NCI-H2196 treated with DMSO at 0.1 percent for 48 hours (cell line): ENCODE data around the gene SERTAD1.
"Not testable (repeated sequence)": the region's sequence is repeated elsewhere in the genome, so short reads cannot be mapped to it uniquely, and the experiment has no call there.

Source experiments
- DNase-seq: peaks from one replicate; lab custom pipeline; 2025; ENCODE audit not compliant: unreplicated experiment; lab: John Stamatoyannopoulos, UW

The SERTAD1 gene

DNA sequence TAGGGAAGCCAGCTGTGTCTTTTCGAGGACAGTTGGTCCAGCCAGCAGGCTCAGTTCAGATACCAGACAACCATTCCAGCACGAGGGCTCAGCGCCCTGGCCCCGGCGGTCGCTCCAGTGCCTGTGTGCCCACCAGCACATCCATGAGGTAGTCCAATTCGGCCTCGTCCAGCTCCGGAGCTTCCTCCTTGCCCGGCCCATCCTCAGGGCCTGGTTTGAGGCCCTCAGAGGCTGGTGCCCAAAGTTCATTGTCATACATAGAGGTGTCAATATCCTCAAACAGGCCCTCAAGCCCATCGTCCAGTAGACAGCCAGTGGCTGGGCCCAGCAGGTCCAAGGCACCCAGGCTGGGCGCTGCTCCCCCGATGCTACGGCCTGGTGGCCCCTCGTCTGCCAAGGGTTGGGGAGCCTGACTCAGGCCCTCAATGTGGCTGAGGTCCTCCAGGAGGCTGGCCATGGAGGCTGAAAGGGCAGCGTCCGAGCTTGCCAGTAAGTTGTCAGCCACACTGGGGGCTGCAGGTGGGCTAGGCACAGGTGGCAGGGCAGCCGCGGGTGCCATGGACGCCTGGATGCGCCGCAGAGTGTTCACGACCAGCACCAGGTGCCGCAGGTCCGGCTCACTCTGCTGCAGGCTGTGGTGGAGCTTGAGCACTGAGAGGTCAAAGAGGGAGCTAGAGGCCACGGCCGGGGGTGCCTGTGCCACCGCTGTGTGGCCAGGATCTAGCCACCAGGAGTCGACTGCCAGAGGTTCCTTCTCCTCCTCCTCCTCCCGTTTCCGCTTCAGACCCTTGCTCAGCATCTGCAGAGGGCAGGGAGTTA lies 2.8 kb downstream of the SERTAD1 start:
- no peak for DNase-seq

DNA sequence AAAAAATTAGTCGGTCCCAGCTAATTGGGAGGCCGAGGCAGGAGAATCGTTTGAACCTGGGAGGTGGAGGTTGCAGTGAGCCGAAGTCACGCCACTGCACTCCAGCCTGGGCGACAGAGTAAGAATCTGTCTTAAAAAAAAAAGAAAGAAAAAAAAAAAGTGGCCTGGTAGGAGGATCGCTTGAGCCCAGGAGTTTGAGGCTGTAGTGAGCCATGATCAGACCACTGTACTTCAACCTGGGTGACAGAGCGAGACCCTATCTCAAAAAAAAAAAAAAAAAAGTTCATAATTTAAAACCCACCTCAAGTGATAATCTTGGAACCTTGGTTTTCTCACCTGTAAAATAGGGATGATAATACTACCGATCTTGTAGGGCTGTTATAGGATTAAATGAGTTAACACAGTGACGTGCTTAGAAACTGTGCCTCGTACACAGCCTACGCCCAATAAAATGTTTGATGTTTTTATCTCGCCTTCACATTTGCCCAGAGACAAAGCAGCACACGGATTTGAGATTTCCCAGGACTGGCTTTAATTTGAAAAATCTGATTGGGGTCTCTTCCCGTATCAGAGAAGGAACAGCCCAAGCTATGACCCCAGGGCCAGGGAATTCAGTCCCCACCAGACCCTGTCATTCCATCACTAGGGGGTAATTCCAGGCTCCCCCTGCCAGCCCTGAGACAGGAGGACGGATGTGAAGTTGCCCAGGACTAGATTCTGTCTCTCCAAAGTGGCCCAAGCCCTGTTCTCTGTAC lies 3.6 kb downstream of the SERTAD1 start:
- DNase-seq, result no peak

DNA sequence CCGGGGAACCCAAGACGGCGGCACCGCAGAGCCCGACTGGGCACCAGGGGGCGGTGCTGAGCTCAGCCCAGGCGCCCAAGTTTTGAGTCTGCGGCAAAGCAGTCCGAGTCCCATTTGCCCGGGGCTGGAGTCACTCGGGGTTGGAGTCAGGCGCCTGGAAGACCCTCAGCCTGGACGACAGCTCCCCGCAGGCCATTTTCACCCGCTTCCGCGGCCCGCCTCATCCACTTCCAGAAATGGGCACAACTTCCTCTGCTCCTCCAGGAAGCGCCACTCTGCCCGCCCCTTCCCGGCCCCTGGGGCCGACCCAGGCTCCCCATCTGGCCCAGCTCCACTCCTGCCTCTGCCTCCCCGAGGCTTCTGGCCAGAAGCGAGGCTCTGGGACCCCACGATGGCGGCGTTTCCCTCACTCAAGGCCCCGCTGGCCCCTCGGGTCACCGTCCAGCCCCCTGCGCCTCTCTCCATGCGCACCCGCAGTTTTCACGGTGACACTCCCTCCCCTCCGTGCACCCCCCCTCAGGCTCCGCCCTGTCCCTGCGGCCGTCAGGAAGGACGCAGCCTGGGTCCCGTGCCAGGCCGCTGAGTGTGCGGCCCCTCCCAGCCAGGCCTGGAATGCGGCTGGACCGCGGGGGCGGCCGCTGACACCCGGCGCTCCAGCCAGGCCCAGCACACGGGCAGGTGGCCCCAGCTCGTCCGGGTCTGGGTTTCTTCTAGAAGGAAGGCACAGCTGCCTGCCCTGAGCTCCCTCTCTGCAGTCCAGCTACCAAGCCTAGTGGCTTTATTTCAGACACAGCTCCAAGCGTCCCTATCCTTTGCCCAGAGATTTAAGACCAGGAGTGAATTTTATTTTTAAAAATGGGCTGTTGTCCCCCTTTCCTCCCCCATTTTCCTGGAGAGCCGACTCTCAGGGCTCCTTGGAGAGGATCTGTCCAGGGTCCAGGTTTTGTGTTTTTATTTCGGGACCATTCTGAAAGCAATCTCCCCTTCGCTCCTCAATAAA lies 4.7 kb downstream of the SERTAD1 start:
- DNase-seq, result peak; percentile 82

DNA sequence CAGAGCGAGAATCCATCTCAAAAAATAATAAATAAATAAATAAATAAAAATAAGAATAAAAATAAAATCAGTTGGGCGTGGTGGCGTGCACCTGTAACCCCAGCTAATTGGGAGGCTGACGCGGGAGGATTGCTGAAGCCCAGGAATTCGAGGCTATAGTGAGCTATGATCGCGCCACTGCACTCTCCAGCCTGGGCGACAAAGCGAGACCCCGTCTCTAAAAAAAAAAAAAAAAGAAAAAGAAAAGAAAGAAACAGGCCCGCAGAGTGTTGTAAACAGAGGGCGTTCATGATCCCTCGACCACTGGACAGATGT lies 5.4 kb downstream of the SERTAD1 start:
- no peak for DNase-seq

DNA sequence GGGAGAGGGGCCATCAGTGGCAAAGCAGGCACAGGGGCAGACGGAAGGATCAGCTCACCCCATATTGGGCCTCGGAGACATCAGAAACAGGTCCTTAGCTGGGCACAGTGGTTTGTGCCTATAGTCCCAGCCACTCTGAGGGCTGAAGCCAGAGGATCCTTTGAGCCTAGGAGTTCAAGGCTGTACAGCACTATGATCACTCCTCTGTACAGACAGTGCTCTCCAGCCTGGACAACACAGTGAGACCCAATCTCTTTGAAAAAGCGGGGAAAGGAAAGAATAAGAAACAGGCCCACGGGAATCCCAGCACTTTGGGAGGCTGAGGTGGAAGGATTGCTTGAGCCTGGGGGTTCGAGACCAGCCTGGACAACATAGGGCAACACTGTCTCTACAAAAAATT lies 6.0 kb downstream of the SERTAD1 start:
- DNase-seq, result no peak

DNA sequence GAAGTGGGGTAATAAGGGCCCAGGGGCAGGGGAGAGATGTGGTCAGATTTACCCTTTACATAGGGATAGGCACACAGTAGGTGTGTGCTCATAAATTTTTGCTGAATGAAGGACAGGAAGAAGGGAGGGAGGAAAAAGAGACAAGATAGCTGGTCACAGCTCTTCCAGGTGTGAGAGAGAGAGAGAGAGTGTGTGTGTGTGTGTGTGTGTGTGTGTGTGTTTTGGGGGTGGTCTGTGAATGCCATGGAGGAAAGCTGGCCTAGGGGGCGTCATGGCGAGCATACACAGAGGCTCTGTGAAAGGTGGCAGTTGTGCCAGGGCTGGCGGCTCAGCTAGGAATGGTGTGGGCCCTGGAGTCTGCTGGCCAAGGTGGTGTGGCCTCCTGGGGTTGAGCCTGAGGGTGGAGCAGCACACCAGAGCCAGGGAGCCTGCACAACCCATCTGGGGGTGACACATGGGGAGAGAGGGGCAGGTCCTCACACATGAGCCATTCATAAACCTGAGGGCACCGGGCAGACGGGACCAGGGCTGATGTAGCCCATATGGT lies 6.7 kb downstream of the SERTAD1 start:
- DNase-seq, result no peak

DNA sequence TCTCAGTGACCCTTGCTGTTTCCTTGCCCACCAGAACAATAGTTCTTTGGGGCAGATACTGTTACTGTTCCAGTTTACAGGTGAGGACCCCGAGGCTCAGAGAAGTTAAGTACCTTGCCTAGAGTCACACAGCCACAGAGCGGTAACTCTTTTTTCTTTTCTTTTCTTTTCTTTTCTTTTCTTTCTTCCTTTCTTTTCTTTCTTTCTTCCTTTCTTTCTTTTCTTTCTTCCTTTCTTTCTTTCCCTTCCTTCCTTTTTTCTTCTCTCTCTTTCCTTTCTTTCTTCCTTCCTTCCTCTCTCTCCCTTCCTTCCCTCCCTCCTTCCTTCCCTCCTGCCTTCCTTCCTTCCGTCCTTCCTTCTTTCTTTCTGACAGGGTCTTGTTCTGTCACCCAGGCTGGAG lies 7.8 kb downstream of the SERTAD1 start:
- no peak for DNase-seq

DNA sequence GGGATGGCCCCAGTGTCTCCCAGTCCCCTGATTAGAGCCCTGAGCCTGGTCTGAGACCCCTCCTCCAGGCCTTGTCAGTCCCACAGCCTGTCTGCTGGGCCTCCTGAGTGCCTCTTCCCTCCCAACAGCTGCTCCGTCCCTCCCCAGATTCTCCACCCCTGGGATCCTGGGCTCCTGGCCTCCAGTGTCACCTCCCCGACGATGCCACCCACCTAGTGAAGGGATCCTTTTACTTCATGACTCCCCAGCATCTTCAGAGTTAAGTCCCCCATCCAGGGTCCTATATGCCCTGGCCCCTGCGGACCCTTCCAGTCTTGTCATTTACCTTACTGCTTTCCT lies 8.2 kb downstream of the SERTAD1 start:
- no peak for DNase-seq

DNA sequence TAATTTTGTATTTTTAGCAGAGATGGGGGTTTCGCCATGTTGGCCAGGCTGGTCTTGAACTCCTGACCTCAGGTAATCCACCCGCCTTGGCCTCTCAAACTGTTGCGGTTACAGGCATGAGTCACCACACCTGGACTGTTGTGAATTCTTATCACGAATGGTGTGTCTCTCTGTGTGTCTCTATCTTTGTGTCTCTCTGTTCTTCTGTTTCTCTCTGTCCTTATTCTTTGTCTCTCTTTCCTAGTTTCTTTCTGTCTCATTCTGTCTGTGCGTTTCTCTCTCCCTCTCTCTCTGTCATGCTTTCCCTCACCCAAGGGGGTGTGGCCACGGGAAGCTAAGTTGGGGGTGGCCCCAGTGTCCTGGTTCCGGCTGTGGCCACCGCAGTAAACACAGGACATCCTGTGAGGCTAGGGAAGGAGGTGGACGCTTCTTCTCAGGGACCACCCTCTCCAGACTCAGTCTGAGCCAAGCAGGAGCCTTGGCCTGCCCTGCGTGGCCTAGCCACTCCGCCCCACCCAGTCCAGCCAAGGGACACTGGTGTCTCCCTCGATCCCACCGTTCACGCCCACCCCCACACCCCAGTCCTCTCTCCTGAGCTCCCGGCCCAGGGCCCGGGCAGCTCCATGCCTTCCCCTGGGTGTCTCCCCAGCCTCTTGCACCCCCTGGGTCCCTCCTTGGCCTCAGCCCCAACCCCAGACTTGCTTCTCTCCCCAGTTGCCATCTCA lies 8.7 kb downstream of the SERTAD1 start:
- no peak for DNase-seq

DNA sequence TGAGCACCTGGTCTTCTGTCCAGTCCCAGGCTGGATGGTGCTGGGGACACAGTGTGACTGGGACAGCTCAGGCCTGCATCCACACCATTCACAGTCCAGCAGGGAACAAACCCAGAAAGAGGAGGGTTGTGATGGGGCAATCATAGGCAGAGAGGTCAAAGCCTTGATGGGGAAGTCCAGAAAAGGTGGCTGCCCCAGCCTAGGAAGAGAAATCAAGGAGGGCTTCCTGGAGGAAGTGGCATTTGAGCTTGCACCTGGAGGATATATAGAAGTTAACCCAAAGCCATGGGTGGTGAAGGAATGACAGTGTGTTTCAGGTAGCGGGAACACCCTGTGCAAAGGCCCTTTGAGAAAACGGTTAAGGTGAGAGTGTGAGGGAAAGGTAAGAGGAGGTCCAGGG lies 10.0 kb downstream of the SERTAD1 start:
- no peak for DNase-seq

DNA sequence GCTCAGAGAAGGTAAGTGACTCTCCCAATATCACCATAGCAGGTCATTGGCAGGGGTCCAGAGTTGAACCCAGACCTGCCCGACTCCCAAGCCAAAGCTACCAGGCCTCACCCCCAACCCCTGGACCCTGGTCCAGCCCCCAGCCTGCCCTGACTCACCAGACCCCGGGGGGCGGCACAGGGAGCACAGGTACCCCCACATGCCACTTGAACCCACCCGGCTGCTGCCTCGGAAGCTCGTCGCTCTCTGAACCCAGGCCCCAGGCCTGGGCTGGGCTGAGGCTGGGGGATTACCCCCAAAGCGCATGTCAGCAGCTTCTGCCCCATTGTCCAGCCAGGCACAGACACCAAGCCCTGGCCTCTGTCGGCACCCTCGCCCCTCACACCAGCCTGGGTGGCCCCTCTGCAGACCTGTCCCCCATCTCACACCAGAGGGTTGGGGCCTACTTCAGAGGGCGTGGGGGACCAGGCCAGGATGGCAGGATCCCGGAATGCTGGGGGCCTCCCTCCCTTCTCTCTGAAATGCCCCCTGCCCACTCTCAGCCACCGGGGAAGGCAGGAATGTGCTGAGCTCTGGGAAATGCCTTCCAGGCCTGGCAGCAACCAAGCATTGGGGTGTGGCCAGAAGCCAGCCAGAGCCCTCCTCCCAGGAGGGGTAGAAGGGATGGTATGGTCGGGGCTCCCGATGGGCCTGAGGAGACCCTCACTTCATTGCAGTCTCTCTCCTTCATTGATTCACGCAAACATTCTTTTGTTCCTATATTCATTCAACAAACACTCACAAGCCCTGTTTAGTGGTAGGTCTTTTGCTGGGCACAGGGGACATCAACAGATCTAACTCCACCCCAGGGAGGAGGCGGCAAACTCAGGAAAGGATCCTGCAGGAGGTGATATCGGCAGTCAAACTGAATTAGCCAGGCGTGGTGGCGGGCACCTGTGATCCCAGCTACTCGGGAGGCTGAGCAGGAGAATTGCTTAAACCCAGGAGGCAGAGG lies 11.0 kb downstream of the SERTAD1 start:
- DNase-seq, result no peak

DNA sequence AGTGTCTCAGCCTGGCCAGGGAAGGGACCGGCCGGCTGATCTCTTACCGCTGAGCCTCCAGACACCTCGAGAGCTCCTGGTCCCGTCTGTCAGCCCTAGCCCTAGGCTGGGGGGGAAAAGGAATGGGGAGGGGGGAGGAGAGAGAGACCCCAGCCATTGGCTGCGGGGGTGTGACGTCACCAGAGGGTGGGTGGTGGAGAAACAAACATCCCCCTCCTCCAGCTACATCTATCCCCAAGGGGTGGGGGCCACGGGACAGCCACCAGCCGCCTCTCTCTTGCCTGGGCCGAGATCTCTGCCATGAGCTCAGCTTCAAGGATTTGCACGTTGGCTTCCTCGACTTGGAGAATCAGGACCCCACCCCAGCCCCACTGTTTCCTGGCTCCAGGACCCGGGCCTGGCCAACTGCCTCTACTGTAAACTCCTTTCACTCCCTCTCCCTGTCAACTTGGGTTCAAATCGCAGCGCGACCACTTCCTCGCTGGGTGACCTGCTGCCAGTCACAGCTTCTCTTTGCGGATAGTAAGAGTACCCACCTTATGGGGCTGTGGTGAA lies 12.4 kb downstream of the SERTAD1 start, which contains the start of gene PRX:
PRX (minus strand) TSS at position 88 of the 555 bp plus-strand sequence. CDS start 5,446 bp downstream, outside the sequence.
- no peak for DNase-seq

DNA sequence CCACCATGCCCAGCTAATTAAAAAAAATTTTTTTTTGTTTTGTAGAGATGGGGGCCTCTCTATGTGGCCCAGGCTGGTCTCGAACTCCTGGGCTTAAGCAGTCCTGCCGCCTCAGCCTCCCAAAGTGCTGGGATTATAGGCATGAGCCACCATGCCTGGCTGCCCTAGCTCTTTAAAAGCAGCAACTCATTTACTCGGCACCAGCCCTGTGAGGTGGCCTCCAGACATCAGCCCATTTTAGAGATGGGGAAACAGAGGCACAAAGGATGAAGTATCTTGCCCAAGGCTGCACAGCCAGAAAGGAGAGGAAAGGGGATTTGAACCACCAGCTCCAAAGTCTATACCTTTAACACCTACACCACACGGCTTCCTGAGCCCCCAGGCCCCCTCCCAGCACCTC lies 12.9 kb downstream of the SERTAD1 start:
- no peak for DNase-seq

DNA sequence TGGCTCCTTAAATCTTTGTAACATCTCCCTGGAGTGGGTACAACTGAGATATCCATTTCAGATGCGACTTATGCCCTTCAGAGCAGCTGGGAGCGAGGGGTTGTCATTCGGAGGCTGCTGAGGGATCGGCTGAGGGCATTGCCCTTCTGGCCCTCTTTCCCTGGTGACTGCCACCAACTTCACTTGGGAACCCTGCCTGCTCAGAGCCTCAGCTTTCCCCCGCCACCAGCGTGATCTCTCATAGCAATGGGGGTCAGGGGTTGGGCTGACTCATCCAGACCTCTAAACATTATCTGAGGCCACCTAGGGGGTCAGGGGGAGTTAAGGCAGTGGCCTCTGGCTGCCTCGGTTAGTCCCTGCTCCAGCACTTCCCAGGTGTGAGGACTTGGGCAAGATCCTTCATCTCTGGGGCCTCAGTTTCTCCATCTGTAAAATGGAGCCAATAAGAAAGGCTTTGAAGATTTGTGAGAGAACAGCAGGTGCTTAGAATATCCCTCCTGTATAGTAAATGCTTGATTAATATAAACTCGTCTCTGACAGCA lies 13.8 kb downstream of the SERTAD1 start:
- no peak for DNase-seq

DNA sequence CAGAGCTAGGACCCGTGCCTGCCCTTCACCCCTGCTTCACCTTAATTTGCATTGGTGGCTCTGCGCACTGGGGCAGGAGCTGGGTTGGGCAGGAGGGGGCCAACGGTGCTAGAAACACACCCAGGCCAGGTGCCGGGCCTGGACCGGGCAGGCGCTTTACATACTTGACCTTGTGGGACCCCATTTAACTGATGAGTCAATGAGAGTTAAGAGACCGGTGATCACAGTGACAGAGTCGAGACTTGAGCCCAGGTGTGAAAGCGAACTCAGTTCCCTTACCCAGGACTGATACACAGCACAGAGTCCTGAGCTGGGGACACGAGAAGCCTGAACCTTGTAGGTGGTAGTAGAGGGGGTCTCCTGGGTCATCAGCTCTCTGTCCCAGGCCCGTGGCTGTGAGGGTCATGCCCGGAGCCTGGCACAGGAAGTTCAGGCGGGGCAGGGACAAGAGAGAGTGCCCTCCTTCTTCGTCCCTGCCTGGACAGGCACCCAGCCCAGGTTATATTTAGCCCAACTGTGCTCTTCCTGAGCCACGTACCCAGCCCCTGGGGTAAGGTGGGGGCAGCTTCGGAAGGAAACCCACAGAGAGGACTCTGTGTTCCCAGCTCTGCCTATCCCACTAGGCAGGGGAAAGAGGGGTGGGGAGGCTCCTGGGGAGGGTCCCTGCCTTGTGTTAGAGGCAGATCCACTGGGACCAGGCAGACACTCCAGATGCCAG lies 14.5 kb downstream of the SERTAD1 start:
- no peak for DNase-seq

DNA sequence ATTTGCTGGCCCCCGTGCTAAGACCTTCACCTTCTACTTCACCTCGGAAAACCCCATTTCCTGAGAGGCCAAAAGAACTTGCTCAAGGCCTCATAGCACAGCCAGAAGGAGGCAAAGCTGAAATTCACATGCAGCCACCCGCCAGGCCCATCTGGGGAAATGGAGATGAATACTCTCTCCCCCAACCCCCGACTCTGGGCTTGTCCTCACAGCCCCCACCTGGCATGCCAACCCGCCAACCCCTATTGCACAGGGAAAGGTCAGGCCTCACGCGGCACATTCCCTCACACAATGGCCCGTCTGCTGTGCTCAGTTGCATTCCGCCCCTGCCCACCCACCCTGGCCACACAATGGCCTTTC lies 15.8 kb downstream of the SERTAD1 start:
- no peak for DNase-seq

DNA sequence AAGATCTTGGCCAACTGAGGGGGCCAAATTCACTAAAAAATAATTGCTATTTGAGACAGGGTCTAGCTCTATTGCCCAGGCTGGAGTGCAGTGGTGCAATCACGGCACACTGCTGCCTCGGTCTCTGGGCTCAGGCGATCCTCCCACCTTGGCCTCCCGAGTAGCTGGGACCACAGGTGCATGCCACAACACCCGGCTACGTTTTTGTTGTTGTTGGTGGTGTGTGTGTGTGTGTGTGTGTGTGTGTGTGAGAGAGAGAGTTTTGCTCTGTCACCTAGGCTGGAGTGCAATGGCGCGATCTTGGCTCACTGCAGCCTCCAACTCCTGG lies 17.2 kb downstream of the SERTAD1 start:
- not testable (repeated sequence) for DNase-seq
